ENCODE data around the gene NEDD9. TPM values are rescaled to one million over a fixed set of nuclear protein-coding genes. Genes with fewer than 3 reads are reported as not detected.

Gene NEDD9
- total RNA-seq, 1 donor from 2014 or later: 14.1 TPM

DNA sequence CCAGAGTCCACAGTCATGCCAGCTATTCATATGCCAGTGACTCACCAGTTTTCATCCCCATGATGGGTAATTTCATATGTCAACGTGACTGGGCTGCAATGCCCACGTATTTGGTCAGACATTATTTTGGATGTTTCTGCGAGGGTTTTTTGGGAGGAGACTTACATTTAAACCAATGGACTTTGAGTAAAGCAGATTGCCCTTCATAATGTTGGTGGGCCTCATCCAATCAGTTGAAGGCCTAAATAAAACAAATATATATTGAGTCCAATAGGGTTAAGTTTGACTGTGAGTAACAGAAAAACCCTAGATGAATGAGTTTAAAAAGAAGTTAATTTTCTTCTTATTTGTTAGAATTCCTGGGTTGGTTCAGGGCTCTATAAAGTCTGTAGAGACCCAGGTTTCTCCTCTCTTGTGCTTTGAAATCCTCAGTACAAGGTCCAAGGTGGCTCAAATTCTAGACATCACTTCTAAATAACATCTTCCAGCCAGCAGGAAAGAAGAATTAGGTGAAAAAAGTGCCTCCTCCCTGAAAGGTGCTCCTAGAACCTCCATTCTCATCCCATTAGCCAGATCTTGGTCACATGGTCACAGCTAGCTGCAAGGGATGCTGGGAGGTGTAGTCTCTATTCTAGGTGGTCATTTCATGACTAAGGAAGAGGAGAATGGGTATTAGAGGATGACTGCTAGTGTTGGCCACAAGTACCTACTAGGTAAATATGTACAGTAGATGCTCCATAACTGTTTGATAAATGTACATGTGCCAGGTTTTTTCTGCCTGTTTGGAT lies 16.7 kb upstream of the NEDD9 start:
- Mint-ChIP-seq H3K9me3 (peaks cover 5% of the 10 kb centered on the region), H3K27ac (ENCODE audit: unreplicated experiment) (no peak overlapping the region), H3K4me3 (no peak overlapping the region), H3K4me1 (peaks cover 35% of the 10 kb centered on the region), H3K27me3 (ENCODE audit: low read depth) (no peaks in the 10 kb centered on the region), H3K36me3 (ENCODE audit: low read depth) (no peaks in the 10 kb centered on the region)
- DNase-seq (ENCODE audit: low read depth, low spot score): no peak
- TF ChIP-seq, protein P1, sequence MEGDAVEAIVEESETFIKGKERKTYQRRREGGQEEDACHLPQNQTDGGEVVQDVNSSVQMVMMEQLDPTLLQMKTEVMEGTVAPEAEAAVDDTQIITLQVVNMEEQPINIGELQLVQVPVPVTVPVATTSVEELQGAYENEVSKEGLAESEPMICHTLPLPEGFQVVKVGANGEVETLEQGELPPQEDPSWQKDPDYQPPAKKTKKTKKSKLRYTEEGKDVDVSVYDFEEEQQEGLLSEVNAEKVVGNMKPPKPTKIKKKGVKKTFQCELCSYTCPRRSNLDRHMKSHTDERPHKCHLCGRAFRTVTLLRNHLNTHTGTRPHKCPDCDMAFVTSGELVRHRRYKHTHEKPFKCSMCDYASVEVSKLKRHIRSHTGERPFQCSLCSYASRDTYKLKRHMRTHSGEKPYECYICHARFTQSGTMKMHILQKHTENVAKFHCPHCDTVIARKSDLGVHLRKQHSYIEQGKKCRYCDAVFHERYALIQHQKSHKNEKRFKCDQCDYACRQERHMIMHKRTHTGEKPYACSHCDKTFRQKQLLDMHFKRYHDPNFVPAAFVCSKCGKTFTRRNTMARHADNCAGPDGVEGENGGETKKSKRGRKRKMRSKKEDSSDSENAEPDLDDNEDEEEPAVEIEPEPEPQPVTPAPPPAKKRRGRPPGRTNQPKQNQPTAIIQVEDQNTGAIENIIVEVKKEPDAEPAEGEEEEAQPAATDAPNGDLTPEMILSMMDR (conservative IDR thresholded peaks at IDR 0.05): no peak

DNA sequence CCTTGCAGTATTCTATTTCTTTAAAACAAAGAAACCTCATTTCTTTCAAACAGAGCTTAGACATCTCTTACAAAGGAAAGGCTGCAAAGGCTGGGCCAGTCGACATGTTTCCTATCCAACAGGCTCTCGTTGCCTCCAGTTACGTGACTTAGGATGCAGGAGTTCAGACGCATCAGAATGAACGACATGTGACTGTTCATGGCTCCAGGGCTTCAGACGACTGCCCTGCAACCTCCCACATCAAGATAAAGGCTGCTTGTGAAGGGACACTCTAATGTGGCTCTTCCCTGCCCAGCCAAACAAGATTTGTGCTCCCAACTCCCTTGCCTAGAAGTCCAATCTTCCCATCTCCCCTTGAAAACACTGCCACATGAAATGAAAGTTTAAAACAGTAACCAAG lies 14.3 kb upstream of the NEDD9 start:
- Mint-ChIP-seq H3K4me3 (no peak overlapping the region), H3K27ac (ENCODE audit: unreplicated experiment) (no peak overlapping the region), H3K9me3 (peaks cover 5% of the 10 kb centered on the region), H3K36me3 (ENCODE audit: low read depth) (no peaks in the 10 kb centered on the region), H3K27me3 (ENCODE audit: low read depth) (no peaks in the 10 kb centered on the region), H3K4me1 (peaks cover 19% of the 10 kb centered on the region)
- no peak for DNase-seq (ENCODE audit: low read depth, low spot score)
- TF ChIP-seq, protein P1 (conservative IDR thresholded peaks at IDR 0.05): no peak

DNA sequence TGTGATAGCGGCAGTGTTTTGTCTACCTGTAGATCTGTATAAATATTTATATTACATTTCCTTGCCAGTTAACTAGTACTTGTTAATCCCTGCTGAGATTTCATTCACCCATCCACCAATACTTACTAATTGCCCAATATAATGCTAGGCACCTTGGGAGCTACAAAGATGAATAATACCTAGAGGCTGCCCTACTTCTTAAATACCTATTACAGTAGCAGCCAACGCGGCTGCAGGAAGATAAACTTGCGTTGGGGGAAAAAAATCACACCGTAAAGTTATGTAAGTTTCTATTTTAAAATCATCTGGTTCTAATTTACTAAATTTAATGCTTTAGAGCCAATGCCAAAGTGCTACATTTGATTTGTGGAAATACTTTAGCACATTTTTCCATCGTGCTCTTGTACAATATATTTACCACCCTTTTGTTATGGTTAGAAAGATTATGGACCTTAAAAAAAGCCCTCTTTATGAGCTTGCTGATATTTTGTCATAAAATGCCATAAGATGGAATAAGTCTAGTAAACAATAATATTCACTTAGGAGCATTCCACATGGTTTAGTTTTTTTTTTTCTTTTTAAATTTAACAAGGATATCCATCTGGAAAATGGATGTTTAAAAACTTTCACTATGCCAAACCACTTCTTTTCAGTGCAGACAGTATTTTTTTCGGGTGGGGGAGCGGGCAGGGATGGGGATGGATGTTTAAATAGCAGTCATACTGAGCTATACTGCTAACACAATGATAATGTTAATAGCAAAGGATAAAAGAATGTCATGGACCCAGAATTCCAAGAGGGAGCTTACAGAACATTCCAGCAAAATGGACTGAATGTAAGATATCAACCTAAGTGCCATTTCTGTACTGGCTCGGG lies 13.2 kb upstream of the NEDD9 start:
- Mint-ChIP-seq H3K36me3 (ENCODE audit: low read depth) (no peaks in the 10 kb centered on the region), H3K4me1 (peaks cover 14% of the 10 kb centered on the region), H3K4me3 (no peak overlapping the region), H3K27ac (ENCODE audit: unreplicated experiment) (no peak overlapping the region), H3K27me3 (ENCODE audit: low read depth) (no peaks in the 10 kb centered on the region), H3K9me3 (peaks cover 5% of the 10 kb centered on the region)
- DNase-seq (ENCODE audit: low read depth, low spot score): no peak
- TF ChIP-seq, protein P1 (conservative IDR thresholded peaks at IDR 0.05): no peak

DNA sequence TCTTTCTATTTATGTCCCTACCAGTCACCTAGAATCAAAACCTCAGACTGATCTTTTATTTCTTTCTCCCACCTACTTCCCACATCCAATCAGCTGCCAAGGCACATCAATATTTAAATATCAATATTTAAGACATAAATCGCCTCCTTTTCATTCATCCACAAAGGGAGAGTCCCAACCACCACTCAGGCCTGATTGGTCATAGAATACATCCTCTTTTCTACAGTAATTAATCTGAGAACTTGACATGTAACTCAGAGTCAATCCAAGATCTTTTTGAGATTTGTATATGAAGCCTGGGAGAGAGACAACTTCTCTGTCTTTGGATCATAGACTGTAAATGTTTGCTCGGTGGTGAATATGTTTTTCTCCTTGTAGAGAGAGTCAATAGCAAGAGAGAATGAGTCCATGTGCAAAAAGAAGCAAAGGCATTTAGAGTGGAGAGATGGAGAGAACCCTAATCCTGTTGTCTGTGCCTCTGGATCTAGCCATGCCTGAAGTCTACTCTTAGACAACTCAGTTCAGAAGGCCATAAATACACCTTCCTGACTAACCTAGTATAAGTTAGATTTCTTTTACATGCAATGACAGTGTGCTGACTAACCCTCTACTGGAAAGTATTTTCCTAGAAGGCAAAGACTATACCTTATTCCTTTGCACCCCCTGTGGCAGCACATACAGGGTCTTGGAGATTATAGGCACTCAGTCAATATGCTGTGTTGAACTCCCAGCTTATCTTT lies 12.1 kb upstream of the NEDD9 start:
- H3K9me3 Mint-ChIP-seq: peaks cover 5% of the 10 kb centered on the region
- H3K4me3 Mint-ChIP-seq: no peak overlapping the region
- peaks cover 19% of the 10 kb centered on the region for H3K4me1 Mint-ChIP-seq
- DNase-seq (ENCODE audit: low read depth, low spot score): no peak
- H3K36me3 Mint-ChIP-seq (ENCODE audit: low read depth): no peaks in the 10 kb centered on the region
- TF ChIP-seq, protein P1 (conservative IDR thresholded peaks at IDR 0.05): no peak
- H3K27ac Mint-ChIP-seq (ENCODE audit: unreplicated experiment): no peak overlapping the region
- H3K27me3 Mint-ChIP-seq (ENCODE audit: low read depth): no peaks in the 10 kb centered on the region

DNA sequence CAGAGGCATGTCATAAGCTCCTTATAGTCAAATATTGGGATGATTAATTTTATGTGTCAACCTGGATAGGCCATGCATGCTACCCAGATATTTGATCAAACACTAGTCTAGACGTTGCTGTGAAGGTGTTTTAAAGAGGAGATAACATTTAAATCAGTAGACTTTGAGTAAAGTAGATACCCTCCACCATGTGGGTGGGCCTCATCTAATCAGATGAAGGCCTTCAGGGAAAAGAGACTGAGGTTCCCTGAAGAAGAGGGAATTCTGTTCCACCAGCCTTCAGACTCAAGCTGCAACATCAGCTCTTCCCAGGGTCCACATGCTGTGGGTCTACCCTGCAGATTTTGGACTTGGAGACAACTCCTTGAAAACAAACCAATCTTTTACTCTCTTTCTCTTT lies 11.4 kb upstream of the NEDD9 start:
- TF ChIP-seq, protein P1 (conservative IDR thresholded peaks at IDR 0.05): no peak
- H3K36me3 Mint-ChIP-seq (ENCODE audit: low read depth): no peaks in the 10 kb centered on the region
- DNase-seq (ENCODE audit: low read depth, low spot score): no peak
- peaks cover 19% of the 10 kb centered on the region for H3K4me1 Mint-ChIP-seq
- H3K27me3 Mint-ChIP-seq (ENCODE audit: low read depth): no peaks in the 10 kb centered on the region
- no peak overlapping the region for H3K27ac Mint-ChIP-seq (ENCODE audit: unreplicated experiment)
- H3K4me3 Mint-ChIP-seq: no peak overlapping the region
- H3K9me3 Mint-ChIP-seq: peaks cover 2% of the 10 kb centered on the region

Measured in neural crest cell (in vitro differentiated cells).